Mesothelial cell of epicardium (in vitro differentiated cells): ENCODE data around the gene KCNIP4. TPM values are rescaled to one million over a fixed set of nuclear protein-coding genes. Genes with fewer than 3 reads are reported as not detected.
"Not testable (repeated sequence)": the region's sequence is repeated elsewhere in the genome, so short reads cannot be mapped to it uniquely, and the experiment has no call there.

Experiments
- DNase-seq, 2 experiments: peaks; one replicate each; pipeline ENCODE4 v3.0.0; 2021; ENCODE audit warnings: low spot score in 2 of 2; ENCODE audit not compliant: unreplicated experiment in 2 of 2
- H3K27ac Mint-ChIP-seq: 2 replicates; pipeline ENCODE4 v1.8.0; 2021; ENCODE audit warnings: mixed read lengths
- H3K27me3 Mint-ChIP-seq: 2 replicates; pipeline ENCODE4 v1.8.0; 2021; ENCODE audit warnings: low read depth, mixed read lengths
- H3K36me3 Mint-ChIP-seq: 2 replicates; pipeline ENCODE4 v1.8.0; 2021; ENCODE audit warnings: mixed read lengths
- H3K4me1 Mint-ChIP-seq: 2 replicates; pipeline ENCODE4 v1.8.0; 2021; ENCODE audit warnings: mixed read lengths
- H3K4me3 Mint-ChIP-seq: 2 replicates; pipeline ENCODE4 v1.8.0; 2021; ENCODE audit warnings: mild to moderate bottlenecking, moderate library complexity, mixed read lengths
- H3K9me3 Mint-ChIP-seq: 2 replicates; pipeline ENCODE4 v1.8.0; 2021; ENCODE audit warnings: mixed read lengths
- CTCF ChIP-seq: fragments of 200-600 bp; sonication (generic); IDR thresholded peaks from one replicate; pipeline ENCODE4 v1.5.0; 2021; ENCODE audit warnings: antibody characterized with exemption; ENCODE audit not compliant: unreplicated experiment
- total RNA-seq: library from RNA; stranded (reverse); gene quantifications from 3 replicates; pipeline ENCODE4 v1.2.1, GENCODE V29; 2021

The KCNIP4 gene
- total RNA-seq, 1 donor from 2014 or later: 3.0 TPM

- H3K27ac Mint-ChIP-seq: no peak overlapping the region
- no peaks in the 10 kb centered on the region for H3K9me3 Mint-ChIP-seq
- no peaks in the 10 kb centered on the region for H3K36me3 Mint-ChIP-seq
Measured at GRCh38 chr4:21374641-21375368, 573.8 kb downstream of the KCNIP4 start.

GRCh38 chr4:21367567-21367966 lies 581.0 kb downstream of the KCNIP4 start:
- Mint-ChIP-seq H3K36me3 (no peaks in the 10 kb centered on the region), H3K4me3 (no peak overlapping the region), H3K4me1 (no peaks in the 10 kb centered on the region), H3K27ac (no peak overlapping the region), H3K27me3 (no peaks in the 10 kb centered on the region), H3K9me3 (no peaks in the 10 kb centered on the region)
- DNase-seq: no peak
- TF ChIP-seq CTCF: no peak

More at GRCh38 chr4:21374641-21375368, 573.8 kb downstream of the KCNIP4 start:
- Mint-ChIP-seq H3K4me1 (no peaks in the 10 kb centered on the region), H3K4me3 (no peak overlapping the region), H3K27me3 (no peaks in the 10 kb centered on the region)
- TF ChIP-seq CTCF: no peak
- no peak for DNase-seq

GRCh38 chr4:21366840-21367239 lies 581.7 kb downstream of the KCNIP4 start:
- H3K9me3 Mint-ChIP-seq: no peaks in the 10 kb centered on the region
- no peak overlapping the region for H3K4me3 Mint-ChIP-seq
- DNase-seq: no peak
- TF ChIP-seq CTCF: no peak
- H3K36me3 Mint-ChIP-seq: no peaks in the 10 kb centered on the region
- no peak overlapping the region for H3K27ac Mint-ChIP-seq
- H3K27me3 Mint-ChIP-seq: no peaks in the 10 kb centered on the region
- H3K4me1 Mint-ChIP-seq: no peaks in the 10 kb centered on the region

GRCh38 chr4:21366312-21366711 lies 582.3 kb downstream of the KCNIP4 start:
- no peak overlapping the region for H3K27ac Mint-ChIP-seq
- no peak overlapping the region for H3K4me3 Mint-ChIP-seq
- no peak for TF ChIP-seq CTCF
- no peak for DNase-seq
- no peaks in the 10 kb centered on the region for H3K36me3 Mint-ChIP-seq
- no peaks in the 10 kb centered on the region for H3K4me1 Mint-ChIP-seq
- no peaks in the 10 kb centered on the region for H3K9me3 Mint-ChIP-seq
- no peaks in the 10 kb centered on the region for H3K27me3 Mint-ChIP-seq

GRCh38 chr4:21363701-21364100 lies 584.9 kb downstream of the KCNIP4 start:
- Mint-ChIP-seq H3K27ac (no peak overlapping the region), H3K27me3 (no peaks in the 10 kb centered on the region), H3K36me3 (no peaks in the 10 kb centered on the region), H3K9me3 (no peaks in the 10 kb centered on the region), H3K4me1 (no peaks in the 10 kb centered on the region), H3K4me3 (no peak overlapping the region)
- no peak for DNase-seq
- TF ChIP-seq CTCF: no peak

GRCh38 chr4:21352354-21352753 lies 596.2 kb downstream of the KCNIP4 start:
- H3K9me3 Mint-ChIP-seq: peaks cover 39% of the 10 kb centered on the region
- not testable (repeated sequence) for H3K36me3 Mint-ChIP-seq, H3K4me3 Mint-ChIP-seq, H3K4me1 Mint-ChIP-seq, DNase-seq, H3K27me3 Mint-ChIP-seq, H3K27ac Mint-ChIP-seq
